Adrenal gland (tissue), 5 donors: Measurements from ENCODE around the gene BCL11B.

Experiments
- CTCF ChIP-seq, 6 experiments: fragments of 450-650 bp in 4 of 6; fragments of 200-600 bp in 2 of 6; sonication (generic) in 1 of 6; IDR thresholded peaks; 1 replicate in 5 of 6; 2 replicates in 1 of 6; pipeline versions ENCODE4 v1.5.1 to v1.8.0; 2016 to 2021; ENCODE audit warnings: antibody characterized with exemption in 6 of 6, mild to moderate bottlenecking in 2 of 6, moderate library complexity in 1 of 6
- POLR2A ChIP-seq, 2 donors: fragments of 450-650 bp; IDR thresholded peaks; one replicate each; pipeline ENCODE4 v1.6.1; 2017; ENCODE audit warnings: antibody characterized with exemption in 2 of 2, mild to moderate bottlenecking in 2 of 2, moderate library complexity in 1 of 2
- donor health status: DM: no; HTN: no; CAD: no.

GRCh38 chr14:99156090-99156425 lies 115.9 kb downstream of the BCL11B start:
- TF ChIP-seq CTCF (IDR thresholded peaks at IDR 0.05) (no peak), POLR2A (IDR thresholded peaks at IDR 0.05) (no peak)
